Neuronal stem cell (in vitro differentiated cells): ENCODE results near the gene VAMP3. TPM values are rescaled to one million over a fixed set of nuclear protein-coding genes. Genes with fewer than 3 reads are reported as not detected.

Source experiments
- DNase-seq: peaks from one replicate; pipeline ENCODE4 v3.0.0-alpha.2; 2013; ENCODE audit warnings: low spot score
- H2AFZ ChIP-seq: one replicate; pipeline ENCODE4 v1.6.1; 2013; ENCODE audit warnings: mild to moderate bottlenecking, low read length, inconsistent platforms
- H2AK5ac ChIP-seq: 2 replicates; pipeline ENCODE4 v1.6.1; 2013; ENCODE audit warnings: low read depth, mild to moderate bottlenecking, inconsistent platforms, low read length, moderate library complexity, mixed read lengths
- H2BK120ac ChIP-seq: 2 replicates; pipeline ENCODE4 v1.6.1; 2013; ENCODE audit warnings: low read depth, mild to moderate bottlenecking, inconsistent platforms, low read length, moderate library complexity, mixed read lengths
- H2BK12ac ChIP-seq: one replicate; pipeline ENCODE4 v1.6.1; 2013; ENCODE audit warnings: low read length, inconsistent platforms
- H2BK15ac ChIP-seq: 2 replicates; pipeline ENCODE4 v1.6.1; 2013; ENCODE audit warnings: mild to moderate bottlenecking, low read length, inconsistent platforms, mixed read lengths
- H2BK5ac ChIP-seq: one replicate; pipeline ENCODE4 v1.6.1; 2013; ENCODE audit warnings: inconsistent platforms, mild to moderate bottlenecking, low read length, moderate library complexity
- H3K14ac ChIP-seq: one replicate; pipeline ENCODE4 v1.6.1; 2013; ENCODE audit warnings: low read length, inconsistent platforms
- H3K18ac ChIP-seq: 2 replicates; pipeline ENCODE4 v1.6.1; 2013; ENCODE audit warnings: low read length, inconsistent platforms
- H3K23ac ChIP-seq: 2 replicates; pipeline ENCODE4 v1.6.1; 2013; ENCODE audit warnings: low read depth, mild to moderate bottlenecking, mixed read lengths, low read length, inconsistent platforms; ENCODE audit not compliant: poor library complexity
- H3K27ac ChIP-seq: replicated peaks from 3 replicates; pipeline ENCODE4 v1.5.1; 2013; ENCODE audit warnings: low read length, inconsistent platforms
- H3K27me3 ChIP-seq, 3 experiments: 2 replicates each; pipeline ENCODE4 v1.6.1; 2013; ENCODE audit warnings: low read length in 3 of 3, mild to moderate bottlenecking in 2 of 3, inconsistent platforms in 1 of 3, low read depth in 1 of 3, mixed read lengths in 1 of 3, moderate library complexity in 1 of 3; ENCODE audit not compliant: control insufficient read depth in 3 of 3, insufficient read depth in 3 of 3
- H3K36me3 ChIP-seq, 2 donors: replicated peaks in 1 of 2; 2 replicates each; pipeline ENCODE4 v1.6.1; 2013; ENCODE audit warnings: low read length in 2 of 2; ENCODE audit not compliant: control insufficient read depth in 2 of 2, insufficient read depth in 2 of 2
- H3K4ac ChIP-seq: 2 replicates; pipeline ENCODE4 v1.6.1; 2013; ENCODE audit warnings: inconsistent platforms, mild to moderate bottlenecking, low read length, moderate library complexity
- H3K4me1 ChIP-seq, 2 donors: 1 replicate in 1 of 2; 2 replicates in 1 of 2; pipeline ENCODE4 v1.6.1; 2013; ENCODE audit warnings: low read length in 2 of 2, low read depth in 1 of 2; ENCODE audit not compliant: control insufficient read depth in 2 of 2, insufficient read depth in 1 of 2
- H3K4me2 ChIP-seq: one replicate; pipeline ENCODE4 v1.6.1; 2013; ENCODE audit warnings: mild to moderate bottlenecking, low read length, inconsistent platforms; ENCODE audit not compliant: insufficient read depth, poor library complexity, severe bottlenecking
- H3K4me3 ChIP-seq, 2 donors: 2 replicates each; pipeline ENCODE4 v1.5.1; 2013; ENCODE audit warnings: low read length in 2 of 2, mild to moderate bottlenecking in 2 of 2, inconsistent platforms in 1 of 2, moderate library complexity in 1 of 2
- H3K79me1 ChIP-seq: one replicate; pipeline ENCODE4 v1.6.1; 2013; ENCODE audit warnings: low read depth, mild to moderate bottlenecking, inconsistent platforms, low read length, moderate library complexity
- H3K9ac ChIP-seq: one replicate; pipeline ENCODE4 v1.6.1; 2013; ENCODE audit warnings: mild to moderate bottlenecking, low read depth, low read length, inconsistent platforms; ENCODE audit not compliant: poor library complexity
- H3K9me3 ChIP-seq, 2 donors: replicated peaks in 1 of 2; 2 replicates each; pipeline versions ENCODE3 to v1.6.1; 2013; ENCODE audit warnings: low read length in 2 of 2, mild to moderate bottlenecking in 2 of 2, inconsistent platforms in 1 of 2, low read depth in 1 of 2, mixed read lengths in 1 of 2, moderate library complexity in 1 of 2; ENCODE audit not compliant: control insufficient read depth in 2 of 2, insufficient read depth in 1 of 2
- H4K8ac ChIP-seq: one replicate; pipeline ENCODE4 v1.6.1; 2013; ENCODE audit warnings: low read depth, mild to moderate bottlenecking, inconsistent platforms, low read length, moderate library complexity
- H4K91ac ChIP-seq: one replicate; pipeline ENCODE4 v1.6.1; 2013; ENCODE audit warnings: low read length, low read depth, mild to moderate bottlenecking, inconsistent platforms; ENCODE audit not compliant: poor library complexity
- WGBS, 2 donors: extraction: QIAGEN DNeasy Blood & Tissue Kit; methylation state at CpG; one replicate each; pipeline ENCODE4 v1.1.7; 2013; ENCODE audit warnings: missing lambda C conversion rate in 2 of 2, mixed read lengths in 1 of 2; ENCODE audit not compliant: insufficient read length in 2 of 2, insufficient replicate concordance in 1 of 2; ENCODE audit errors: extremely low coverage in 2 of 2; 5-methylcytosine and 5-hydroxymethylcytosine counted together
- polyA plus RNA-seq, 2 experiments: library from polyadenylated mRNA; stranded (reverse); fragments of 200-250 nt; gene quantifications; one replicate each; pipeline ENCODE4 v1.2.3, GENCODE V29; 2013

VAMP3 gene
- 65.5 TPM for polyA plus RNA-seq (2013, experiment 1 of 2)
- polyA plus RNA-seq (2013, experiment 2 of 2): 63.0 TPM

GRCh38 chr1:7770997-7771822, at the start of gene VAMP3:
Gene VAMP3 (plus strand): TSS chr1:7771296. CDS start chr1:7771384, 88 bp downstream.
- peak within 1 kb of the TSS; percentile 57 for H2AK5ac ChIP-seq
- H2BK5ac ChIP-seq: no peak within 1 kb of the TSS
- DNase-seq: peak; percentile 81
- no CpG with 5 or more reads among the region's 97 CpGs for WGBS, 2 donors
- H3K4ac ChIP-seq: no peak within 1 kb of the TSS
- no peaks in the 10 kb centered on the region for H3K27me3 ChIP-seq
- H3K9ac ChIP-seq: peak within 1 kb of the TSS; percentile 91
- H2BK15ac ChIP-seq: no peak within 1 kb of the TSS
- peak within 1 kb of the TSS; percentile 50 for H3K27ac ChIP-seq
- H2BK12ac ChIP-seq: no peak within 1 kb of the TSS
- peaks cover 9 to 10% of the 10 kb centered on the region in 2 donors for H3K4me1 ChIP-seq
- no peak within 1 kb of the TSS for H3K14ac ChIP-seq
- peaks cover 9% of the 10 kb centered on the region for H3K79me1 ChIP-seq
- H3K36me3 ChIP-seq: peaks cover 2 to 32% of the 10 kb centered on the region in 2 donors
- peak within 1 kb of the TSS; percentile 90 for H3K4me2 ChIP-seq
- no peak within 1 kb of the TSS for H2BK120ac ChIP-seq
- H3K23ac ChIP-seq: peak within 1 kb of the TSS; percentile 70
- H2AFZ ChIP-seq: peak within 1 kb of the TSS; percentile 85
- H3K4me3 ChIP-seq: peak within 1 kb of the TSS; percentile 64 to 98
- H4K91ac ChIP-seq: no peak within 1 kb of the TSS
- peak within 1 kb of the TSS; percentile 90 for H3K18ac ChIP-seq
- no peaks in the 10 kb centered on the region for H3K9me3 ChIP-seq
- H4K8ac ChIP-seq: no peak within 1 kb of the TSS

DNA sequence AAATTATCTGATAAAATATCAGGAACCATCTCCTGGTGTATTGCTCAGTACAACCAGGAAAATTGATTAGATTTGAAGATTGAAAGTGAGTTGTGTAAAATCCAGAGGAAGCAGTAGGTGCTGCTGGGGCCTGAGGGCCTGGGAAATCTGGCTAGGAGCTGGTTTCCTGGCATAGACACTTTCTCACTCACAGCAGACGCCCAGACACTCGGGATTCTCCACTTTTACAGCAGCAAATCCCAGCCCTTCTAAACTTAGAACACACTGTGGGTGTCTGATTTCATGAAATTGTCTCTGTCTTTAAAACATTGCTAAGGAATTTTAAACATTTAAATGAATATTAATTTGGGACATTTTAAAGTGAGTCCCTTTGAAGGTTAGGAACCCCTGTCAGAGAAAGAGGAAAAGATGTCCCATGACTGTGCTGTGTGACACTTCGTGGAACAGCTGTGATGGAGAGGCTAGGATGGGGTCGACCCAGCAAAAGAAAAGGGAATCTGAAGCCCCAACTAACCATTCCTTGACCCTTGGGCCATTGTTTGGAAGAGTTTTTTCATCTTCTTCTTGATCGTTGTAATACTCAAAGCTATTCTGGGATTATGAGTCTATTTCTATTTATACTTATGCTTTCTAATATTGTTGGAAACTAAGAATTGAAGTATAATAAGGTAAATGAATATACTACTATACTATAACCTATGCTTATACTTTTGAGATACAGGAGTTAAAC, 49.0 kb upstream of the VAMP3 start:
- no peaks in the 10 kb centered on the region for H3K27me3 ChIP-seq
- no peak overlapping the region for H2BK15ac ChIP-seq
- no peak overlapping the region for H2BK5ac ChIP-seq

DNA sequence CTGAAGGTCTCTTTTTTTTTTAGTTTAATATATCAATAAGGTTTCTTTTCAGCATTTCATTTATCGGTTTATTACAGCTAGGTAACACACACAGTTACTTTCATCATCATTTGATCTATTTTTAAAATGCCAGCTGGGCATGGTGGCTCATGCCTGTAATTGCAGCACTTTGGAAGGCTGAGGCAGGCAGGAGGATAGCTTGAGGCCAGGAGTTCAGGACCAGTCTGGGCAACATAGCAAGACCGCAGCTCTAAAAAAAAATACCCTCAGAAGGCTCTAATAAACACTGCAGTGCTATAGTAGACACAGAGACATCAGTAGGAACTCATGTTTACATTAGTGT, 48.5 kb upstream of the VAMP3 start:
- H3K9ac ChIP-seq: no peak overlapping the region
- H2BK15ac ChIP-seq: no peak overlapping the region
- no peaks in the 10 kb centered on the region for H3K9me3 ChIP-seq
- no peak overlapping the region for H2BK5ac ChIP-seq
- no peaks in the 10 kb centered on the region for H3K27me3 ChIP-seq
- no peak for DNase-seq
- peaks cover 1 to 4% of the 10 kb centered on the region in 2 donors for H3K4me1 ChIP-seq
- no peak overlapping the region for H3K18ac ChIP-seq
- no peak overlapping the region for H2AFZ ChIP-seq
- no peaks in the 10 kb centered on the region for H3K79me1 ChIP-seq
- no peak overlapping the region for H2BK12ac ChIP-seq
- no peak overlapping the region for H4K8ac ChIP-seq
- H2BK120ac ChIP-seq: no peak overlapping the region
- H3K27ac ChIP-seq: no peak overlapping the region
- H4K91ac ChIP-seq: no peak overlapping the region
- no peak overlapping the region for H3K4me3 ChIP-seq
- no peak overlapping the region for H3K14ac ChIP-seq
- H3K4ac ChIP-seq: no peak overlapping the region
- no peaks in the 10 kb centered on the region for H3K36me3 ChIP-seq
- no CpG with 5 or more reads among the region's 2 CpGs for WGBS, 2 donors
- no peak overlapping the region for H3K23ac ChIP-seq
- H2AK5ac ChIP-seq: no peak overlapping the region
- no peak overlapping the region for H3K4me2 ChIP-seq

More for the DNA sequence above, 49.0 kb upstream of the VAMP3 start:
- DNase-seq: no peak
- Histone ChIP-seq H2AK5ac (no peak overlapping the region), H2AFZ (no peak overlapping the region), H3K4ac (no peak overlapping the region), H3K9me3 (no peaks in the 10 kb centered on the region), H4K8ac (no peak overlapping the region), H3K36me3 (no peaks in the 10 kb centered on the region), H4K91ac (no peak overlapping the region), H3K18ac (no peak overlapping the region), H2BK120ac (no peak overlapping the region), H3K4me2 (no peak overlapping the region), H3K9ac (no peak overlapping the region), H3K4me1 (peaks cover 0 to 4% of the 10 kb centered on the region in 2 donors), H3K27ac (no peak overlapping the region), H3K79me1 (no peaks in the 10 kb centered on the region), H2BK12ac (no peak overlapping the region), H3K14ac (no peak overlapping the region), H3K4me3 (no peak overlapping the region), H3K23ac (no peak overlapping the region)
- no CpG with 5 or more reads among the region's 5 CpGs for WGBS, 2 donors

DNA sequence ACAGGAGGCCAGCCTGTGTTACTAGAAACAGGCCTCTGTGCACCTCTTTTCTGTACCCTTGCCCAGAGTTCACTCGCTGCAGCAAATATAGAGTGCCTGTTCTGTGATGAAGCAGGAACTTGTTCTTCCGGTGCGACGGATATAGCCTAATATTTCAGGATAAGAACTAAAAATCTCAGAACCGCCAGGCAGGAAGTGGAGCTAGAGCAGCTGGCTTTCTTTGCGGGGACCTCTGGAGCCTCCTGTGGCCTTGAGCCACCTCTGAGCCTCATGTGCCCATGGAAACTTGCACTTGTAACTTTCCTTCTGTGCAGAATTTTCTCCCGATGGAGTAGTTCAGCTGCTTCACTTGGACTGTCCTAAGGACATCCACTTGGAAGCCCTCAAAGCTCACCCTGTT, 44.5 kb upstream of the VAMP3 start:
- Histone ChIP-seq H2AFZ (no peak overlapping the region), H3K27me3 (no peaks in the 10 kb centered on the region), H3K4ac (no peak overlapping the region), H2BK5ac (no peak overlapping the region), H2BK12ac (no peak overlapping the region), H2BK120ac (no peak overlapping the region), H3K36me3 (no peaks in the 10 kb centered on the region), H3K79me1 (no peaks in the 10 kb centered on the region), H3K14ac (no peak overlapping the region), H3K9me3 (no peaks in the 10 kb centered on the region), H2AK5ac (no peak overlapping the region), H4K91ac (no peak overlapping the region), H3K9ac (no peak overlapping the region), H3K23ac (no peak overlapping the region), H4K8ac (no peak overlapping the region), H2BK15ac (no peak overlapping the region), H3K4me3 (no peak overlapping the region), H3K4me2 (no peak overlapping the region), H3K4me1 (peaks cover 7 to 12% of the 10 kb centered on the region in 2 donors), H3K27ac (no peak overlapping the region), H3K18ac (no peak overlapping the region)
- no CpG with 5 or more reads among the region's 7 CpGs for WGBS, 2 donors
- no peak for DNase-seq
